Kidney (tissue), 14 donors: Measurements from ENCODE around the gene SLC9A4. TPM values are rescaled to one million over a fixed set of nuclear protein-coding genes. Genes with fewer than 3 reads are reported as not detected.

Source experiments
- DNase-seq, 5 donors: peaks; one replicate each; pipeline ENCODE4 v3.0.0-alpha.2; 2013 to 2020
- FAIRE-seq: peaks from 2 replicates; lab custom pipeline; 2012; peaks lifted over from hg19 to GRCh38; lab: Jason Lieb, UNC
- H3K27ac ChIP-seq, 2 donors: one replicate each; pipeline ENCODE4 v1.7.0; 2013; ENCODE audit warnings: low read depth in 2 of 2, low read length in 2 of 2, inconsistent platforms in 1 of 2
- H3K27me3 ChIP-seq: one replicate; pipeline ENCODE4 v1.7.1; 2013; ENCODE audit warnings: low read length, inconsistent platforms; ENCODE audit not compliant: control insufficient read depth, insufficient read depth
- H3K36me3 ChIP-seq, 3 donors: one replicate each; pipeline versions ENCODE4 v1.7.0 to v1.7.1; 2013; ENCODE audit warnings: low read length in 3 of 3, control low read depth in 1 of 3, inconsistent platforms in 1 of 3; ENCODE audit not compliant: insufficient read depth in 3 of 3, control insufficient read depth in 2 of 3
- H3K4me1 ChIP-seq, 3 donors: one replicate each; pipeline versions ENCODE4 v1.7.0 to v1.7.1; 2013; ENCODE audit warnings: low read length in 3 of 3, inconsistent platforms in 1 of 3, low read depth in 1 of 3; ENCODE audit not compliant: control insufficient read depth in 2 of 3, insufficient read depth in 2 of 3
- H3K4me3 ChIP-seq, 3 donors: one replicate each; pipeline versions ENCODE4 v1.7.0 to v1.8.1; 2013; ENCODE audit warnings: low read length in 3 of 3, control low read depth in 1 of 3, inconsistent platforms in 1 of 3
- H3K9ac ChIP-seq, 3 donors: one replicate each; pipeline versions ENCODE4 v1.7.0 to v1.7.1; 2013; ENCODE audit warnings: low read length in 3 of 3, control low read depth in 1 of 3, inconsistent platforms in 1 of 3
- H3K9me3 ChIP-seq, 3 donors: one replicate each; pipeline versions ENCODE4 v1.7.0 to v1.7.1; 2013; ENCODE audit warnings: low read length in 3 of 3, control low read depth in 1 of 3, inconsistent platforms in 1 of 3; ENCODE audit not compliant: control insufficient read depth in 2 of 3, insufficient read depth in 1 of 3
- intact Hi-C: fragments of 100-400 bp; cut with DNase I; formaldehyde crosslinking; loops from one replicate; pipeline ENCODE4 v1.11.1; 2022
- polyA plus RNA-seq: library from polyadenylated mRNA; stranded (reverse); fragments of 350-450 nt; fragmentation: Illumina TruSeq; extraction: RNeasy Lipid Tissue Mini Kit (QIAGEN cat#74804); gene quantifications from one replicate; pipeline ENCODE4 v1.2.3, GENCODE V29; 2014; ENCODE audit warnings: low read depth, low replicate concordance; ENCODE audit not compliant: insufficient read depth
- total RNA-seq: library from RNA; stranded (reverse); fragmentation: NEBNext Ultra II Directional; extraction: Animal tissue kit (Norgen Biotek cat#: 25700); gene quantifications from one replicate; pipeline ENCODE4 v1.2.1, GENCODE V29; 2021
- TF ChIP-seq, protein P1 (sequence below): IDR thresholded peaks from 3 replicates; pipeline ENCODE4 v1.5.1; 2012; ENCODE audit warnings: mild to moderate bottlenecking, moderate library complexity, borderline replicate concordance; ENCODE audit not compliant: insufficient read depth; ENCODE audit errors: extremely low read depth
- donor health status: control.
- donor health status: control.
- donor health status: control.
- donor health status: control.
- donor health status: control.
- donor health status: DM: yes; HTN: yes; CAD: no.
- donor health status: Normal renal cell carcinoma (clear cell type).

The SLC9A4 gene
- total and polyA plus RNA-seq, 2 donors from 2014 or later = 2.8 to 10.3 TPM

DNA sequence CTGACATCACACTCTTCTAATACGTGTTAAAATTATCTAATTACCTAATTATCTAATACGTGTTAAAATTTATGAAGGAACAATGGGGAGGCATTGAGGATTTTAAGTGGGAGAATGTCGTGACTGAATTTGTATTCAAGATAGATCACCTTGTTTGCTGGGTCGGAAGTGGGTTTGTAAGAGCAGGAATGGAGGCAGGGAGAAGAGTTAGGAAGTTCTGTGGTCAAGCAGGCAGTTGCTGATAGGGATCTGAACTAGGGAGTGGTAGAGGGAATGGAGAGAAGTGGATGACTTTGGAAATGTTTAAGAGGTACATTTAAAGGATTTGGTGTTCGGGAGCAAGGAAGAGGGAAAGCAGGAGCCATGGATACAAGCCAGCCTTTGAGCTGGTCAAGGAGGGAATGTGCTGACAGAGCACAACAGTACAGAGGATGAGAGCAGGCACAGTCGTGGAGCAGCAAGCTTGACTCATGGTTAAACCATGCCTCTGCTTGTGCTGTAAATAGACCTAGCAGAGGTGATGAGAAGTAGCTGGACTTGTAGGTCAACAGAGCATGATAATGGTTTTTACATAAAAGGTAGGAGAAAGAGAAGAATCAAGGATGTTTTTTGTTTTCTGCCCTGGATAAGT is 33.8 kb upstream of the SLC9A4 start:
- no peak for FAIRE-seq

DNA sequence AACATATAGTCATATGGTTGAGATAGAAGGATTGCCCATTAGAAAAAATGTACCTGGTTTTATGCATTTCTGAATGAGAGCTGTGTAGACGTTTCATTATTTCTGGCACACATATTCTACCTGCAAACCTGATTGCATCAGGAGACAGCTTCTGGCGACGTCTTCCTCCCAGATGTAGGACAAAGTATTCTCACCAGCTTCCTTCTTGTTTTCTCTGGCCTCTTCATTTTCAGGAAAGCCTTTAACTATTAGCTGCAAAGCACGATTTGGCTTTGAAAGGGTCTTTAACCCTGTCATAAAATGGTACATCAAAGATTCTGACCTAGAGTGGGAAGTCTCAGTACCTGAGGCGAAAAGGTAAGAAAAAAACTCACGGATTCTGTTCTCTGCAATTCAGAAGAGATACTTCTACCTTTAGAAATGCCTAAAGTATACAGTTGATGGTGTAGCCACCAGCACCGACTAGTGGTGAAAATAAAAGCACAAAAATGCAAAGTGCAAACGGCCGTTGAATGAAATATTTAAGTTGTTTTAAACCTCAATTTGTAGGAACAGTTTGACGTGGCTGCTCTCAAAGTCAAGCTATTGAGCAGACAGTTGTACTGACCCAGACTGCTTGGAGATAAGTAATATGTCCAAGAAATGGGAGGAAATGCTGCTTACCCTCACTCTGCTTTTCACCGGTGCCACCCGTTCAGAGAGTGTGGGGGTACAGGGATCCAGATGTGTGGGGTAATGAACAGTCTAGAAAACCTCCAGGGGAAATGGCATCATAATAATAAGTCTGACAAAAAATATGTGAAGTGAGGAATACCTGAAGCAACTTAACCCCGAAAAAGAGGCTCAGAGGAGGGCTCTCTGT is 29.8 kb upstream of the SLC9A4 start:
- intact Hi-C loops = no loop called here
- TF ChIP-seq, protein P1, sequence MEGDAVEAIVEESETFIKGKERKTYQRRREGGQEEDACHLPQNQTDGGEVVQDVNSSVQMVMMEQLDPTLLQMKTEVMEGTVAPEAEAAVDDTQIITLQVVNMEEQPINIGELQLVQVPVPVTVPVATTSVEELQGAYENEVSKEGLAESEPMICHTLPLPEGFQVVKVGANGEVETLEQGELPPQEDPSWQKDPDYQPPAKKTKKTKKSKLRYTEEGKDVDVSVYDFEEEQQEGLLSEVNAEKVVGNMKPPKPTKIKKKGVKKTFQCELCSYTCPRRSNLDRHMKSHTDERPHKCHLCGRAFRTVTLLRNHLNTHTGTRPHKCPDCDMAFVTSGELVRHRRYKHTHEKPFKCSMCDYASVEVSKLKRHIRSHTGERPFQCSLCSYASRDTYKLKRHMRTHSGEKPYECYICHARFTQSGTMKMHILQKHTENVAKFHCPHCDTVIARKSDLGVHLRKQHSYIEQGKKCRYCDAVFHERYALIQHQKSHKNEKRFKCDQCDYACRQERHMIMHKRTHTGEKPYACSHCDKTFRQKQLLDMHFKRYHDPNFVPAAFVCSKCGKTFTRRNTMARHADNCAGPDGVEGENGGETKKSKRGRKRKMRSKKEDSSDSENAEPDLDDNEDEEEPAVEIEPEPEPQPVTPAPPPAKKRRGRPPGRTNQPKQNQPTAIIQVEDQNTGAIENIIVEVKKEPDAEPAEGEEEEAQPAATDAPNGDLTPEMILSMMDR = peak; percentile 68
- DNase-seq (peak in 3 of 5 donors; percentile 14 to 59 (median 42)), FAIRE-seq (peak; percentile 41)
- Histone ChIP-seq H3K9ac (no peak overlapping the region), H3K4me1 (no peaks in the 10 kb centered on the region), H3K4me3 (no peak overlapping the region), H3K9me3 (no peaks in the 10 kb centered on the region), H3K27ac (no peak overlapping the region), H3K36me3 (no peaks in the 10 kb centered on the region), H3K27me3 (no peaks in the 10 kb centered on the region)

More for the DNA sequence above, 33.8 kb upstream of the SLC9A4 start:
- H3K4me1 ChIP-seq = no peaks in the 10 kb centered on the region
- H3K9me3 ChIP-seq = no peaks in the 10 kb centered on the region
- no peaks in the 10 kb centered on the region for H3K27me3 ChIP-seq
- H3K9ac ChIP-seq = no peak overlapping the region
- no peak overlapping the region for H3K4me3 ChIP-seq
- H3K27ac ChIP-seq = no peak overlapping the region
- no peaks in the 10 kb centered on the region for H3K36me3 ChIP-seq
- intact Hi-C loops = no loop called here
- TF ChIP-seq, protein P1 = no peak
- peak in 1 of 5 donors; percentile 2 for DNase-seq

DNA sequence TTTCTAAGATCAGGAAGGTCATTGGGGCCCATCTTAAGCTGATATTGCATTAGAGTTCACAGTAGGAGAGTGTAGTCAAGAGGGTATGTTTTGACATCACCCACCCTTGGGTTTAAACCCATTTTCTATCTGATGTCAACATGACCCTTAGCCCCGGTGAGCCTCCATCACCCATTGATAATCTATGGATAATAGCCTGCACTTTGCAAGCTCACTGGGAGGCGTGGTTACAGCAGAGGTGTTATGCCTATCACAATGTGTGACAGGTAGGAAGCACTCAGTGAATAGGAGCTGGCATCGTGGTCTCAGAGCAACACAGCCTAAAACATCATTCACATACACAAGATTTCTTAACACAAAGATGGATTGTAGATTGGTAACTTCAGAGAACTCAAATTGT is 28.8 kb upstream of the SLC9A4 start:
- intact Hi-C loops = no loop called here
- no peaks in the 10 kb centered on the region for H3K27me3 ChIP-seq
- no peaks in the 10 kb centered on the region for H3K36me3 ChIP-seq
- DNase-seq (no peak), FAIRE-seq (no peak)
- no peaks in the 10 kb centered on the region for H3K9me3 ChIP-seq
- TF ChIP-seq, protein P1 = no peak
- H3K9ac ChIP-seq = no peak overlapping the region
- H3K4me3 ChIP-seq = no peak overlapping the region
- H3K27ac ChIP-seq = no peak overlapping the region
- H3K4me1 ChIP-seq = no peaks in the 10 kb centered on the region
